Panc1 (cell line): ENCODE results near the gene BBIP1. TPM values are rescaled to one million over a fixed set of nuclear protein-coding genes. Genes with fewer than 3 reads are reported as not detected.

Experiments used
- ATAC-seq: fragments of 200-7000 bp; cut with Tn5 transposase; 2 replicates; pipeline ENCODE4 v1.9.1; 2020; ENCODE audit warnings: mild to moderate bottlenecking, moderate library complexity
- BruUV-seq: library from RNA; stranded (reverse); fragments of 400-500 nt; replicated peaks from 2 replicates; lab custom pipeline; 2021; lab: Mats Ljungman, UMichigan
- CTCF ChIA-PET: fragments of 300-600 bp; sonication (Branson Sonifier 250); formaldehyde crosslinking; loops from one replicate; lab custom pipeline; 2022; ENCODE audit warnings: antibody characterized with exemption; lab: Charles Lee
- POLR2A ChIA-PET: fragments of 300-600 bp; sonication (Branson Sonifier 250); formaldehyde crosslinking; loops from one replicate; lab custom pipeline; 2022; ENCODE audit warnings: antibody characterized with exemption; lab: Charles Lee
- DNase-seq: peaks from one replicate; pipeline ENCODE4 v3.0.0-alpha.2; 2010; ENCODE audit warnings: low read depth, low spot score
- H3K27ac ChIP-seq: 2 replicates; pipeline ENCODE4 v1.5.1; 2011; ENCODE audit warnings: mild to moderate bottlenecking, low read length, inconsistent platforms
- H3K27me3 ChIP-seq: fragments of 200-500 bp; sonication (Bioruptor generic); 2 replicates; pipeline ENCODE4 v1.6.0; 2014; ENCODE audit warnings: low read length, inconsistent platforms; ENCODE audit not compliant: control insufficient read depth, insufficient read depth
- H3K36me3 ChIP-seq: fragments of 200-500 bp; sonication (Bioruptor generic); 2 replicates; pipeline ENCODE4 v1.5.1; 2014; ENCODE audit warnings: inconsistent platforms, mild to moderate bottlenecking, low read length, moderate library complexity; ENCODE audit not compliant: control insufficient read depth, insufficient read depth
- H3K4me1 ChIP-seq: 2 replicates; pipeline ENCODE4 v1.5.1; 2011; ENCODE audit warnings: inconsistent platforms, mild to moderate bottlenecking, low read length, moderate library complexity; ENCODE audit not compliant: control insufficient read depth, insufficient read depth
- H3K4me3 ChIP-seq, 2 experiments: 2 replicates each; pipeline ENCODE4 v1.5.1; 2011 to 2012; ENCODE audit warnings: low read depth in 2 of 2, low read length in 2 of 2, mild to moderate bottlenecking in 2 of 2, inconsistent platforms in 1 of 2, moderate library complexity in 1 of 2
- H3K9me3 ChIP-seq: fragments of 200-500 bp; sonication (Bioruptor generic); 2 replicates; pipeline ENCODE4 v1.5.1; 2014; ENCODE audit warnings: low read depth, mild to moderate bottlenecking, inconsistent platforms, low read length, moderate library complexity; ENCODE audit not compliant: control insufficient read depth, insufficient read depth
- CTCF ChIP-seq: fragments of 450-650 bp; IDR thresholded peaks from 2 replicates; pipeline ENCODE4 v1.5.1; 2017; ENCODE audit warnings: mild to moderate bottlenecking
- POLR2AphosphoS5 ChIP-seq: IDR thresholded peaks from 2 replicates; pipeline ENCODE4 v1.6.1; 2012; ENCODE audit warnings: mild to moderate bottlenecking, low read depth, low read length, moderate library complexity
- REST ChIP-seq, 2 experiments: IDR thresholded peaks; 2 replicates each; pipeline ENCODE4 v1.6.1; 2011 to 2012; ENCODE audit warnings: low read depth in 2 of 2, control low read depth in 1 of 2, low read length in 1 of 2, mild to moderate bottlenecking in 1 of 2, moderate library complexity in 1 of 2; ENCODE audit not compliant: insufficient read depth in 1 of 2
- SIN3A ChIP-seq: IDR thresholded peaks from 2 replicates; pipeline ENCODE4 v1.6.1; 2012; ENCODE audit warnings: low read depth, mild to moderate bottlenecking, low read length, moderate library complexity, borderline replicate concordance; ENCODE audit not compliant: insufficient read depth
- TCF7L2 ChIP-seq: IDR thresholded peaks from 2 replicates; pipeline ENCODE4 v1.6.1; 2011; ENCODE audit warnings: mild to moderate bottlenecking, low read depth, low read length, inconsistent platforms
- in situ Hi-C: cut with HindIII; loops from 2 replicates; pipeline ENCODE4 v1.10.0; 2016; ENCODE audit warnings: low sequenced_read_pairs, low pct_unique_long_range_greater_than_20kb
- intact Hi-C: fragments of 100-400 bp; cut with micrococcal nuclease; formaldehyde crosslinking; loops from one replicate; pipeline ENCODE4 v1.10.0; 2022; ENCODE audit not compliant: unreplicated experiment
- total RNA-seq: library from RNA; stranded (reverse); gene quantifications from one replicate; pipeline ENCODE4 v1.2.1, GENCODE V29; 2021; ENCODE audit not compliant: unreplicated experiment

BBIP1 gene
- total RNA-seq, 1 experiment from 2014 or later: 55.2 TPM

- no TSS peak for BruUV-seq
- no peak overlapping the region for H3K4me3 ChIP-seq
- H3K27ac ChIP-seq: no peak overlapping the region
- no peak for TF ChIP-seq TCF7L2
- no peak for TF ChIP-seq REST (IDR thresholded peaks at IDR 0.05; ENCODE audit: insufficient read depth in 1 of 2, low read depth in 2 of 2, low read length in 1 of 2)
- TF ChIP-seq CTCF: no peak
- no peak for TF ChIP-seq POLR2AphosphoS5
- TF ChIP-seq SIN3A: no peak
- H3K9me3 ChIP-seq: no peaks in the 10 kb centered on the region
- no peaks in the 10 kb centered on the region for H3K27me3 ChIP-seq
- in situ Hi-C loops: no loop called here
- H3K36me3 ChIP-seq: no peaks in the 10 kb centered on the region
- H3K4me1 ChIP-seq: no peaks in the 10 kb centered on the region; the same call in 1 of the 2 replicates
- ATAC-seq (no peak), DNase-seq (no peak)
- POLR2A ChIA-PET: no interaction called here
- intact Hi-C loops: loop anchor here (1.0 to 5.0 kb wide), 3 partner anchors 146 to 585 kb away; no protein-coding TSS in a partner anchor
- CTCF ChIA-PET: interaction anchor here (1.2 kb wide), 1 partner anchor 14 kb away, joined by 3 read pairs; no protein-coding TSS in a partner anchor
These were observed 26.2 kb downstream of the BBIP1 start for GRCh38 chr10:110892602-110893288.

- H3K4me1 ChIP-seq: peaks cover 11% of the 10 kb centered on the region; the same call in 1 of the 2 replicates
- TF ChIP-seq SIN3A (no peak), REST (IDR thresholded peaks at IDR 0.05; ENCODE audit: insufficient read depth in 1 of 2, low read depth in 2 of 2, low read length in 1 of 2) (no peak), TCF7L2 (no peak)
- no peaks in the 10 kb centered on the region for H3K36me3 ChIP-seq
- ATAC-seq: no peak
- no peaks in the 10 kb centered on the region for H3K9me3 ChIP-seq
- intact Hi-C loops: no loop called here
- H3K27me3 ChIP-seq: no peaks in the 10 kb centered on the region
- DNase-seq: no peak
- in situ Hi-C loops: no loop called here
- no TSS peak for BruUV-seq
- CTCF ChIA-PET: no interaction called here
- no peak overlapping the region for H3K4me3 ChIP-seq
- no peak overlapping the region for H3K27ac ChIP-seq
- POLR2A ChIA-PET: no interaction called here
These were observed 31.4 kb downstream of the BBIP1 start for GRCh38 chr10:110887560-110887959.
